ENCODE results near the gene ITGA3.

ITGA3 gene

DNA sequence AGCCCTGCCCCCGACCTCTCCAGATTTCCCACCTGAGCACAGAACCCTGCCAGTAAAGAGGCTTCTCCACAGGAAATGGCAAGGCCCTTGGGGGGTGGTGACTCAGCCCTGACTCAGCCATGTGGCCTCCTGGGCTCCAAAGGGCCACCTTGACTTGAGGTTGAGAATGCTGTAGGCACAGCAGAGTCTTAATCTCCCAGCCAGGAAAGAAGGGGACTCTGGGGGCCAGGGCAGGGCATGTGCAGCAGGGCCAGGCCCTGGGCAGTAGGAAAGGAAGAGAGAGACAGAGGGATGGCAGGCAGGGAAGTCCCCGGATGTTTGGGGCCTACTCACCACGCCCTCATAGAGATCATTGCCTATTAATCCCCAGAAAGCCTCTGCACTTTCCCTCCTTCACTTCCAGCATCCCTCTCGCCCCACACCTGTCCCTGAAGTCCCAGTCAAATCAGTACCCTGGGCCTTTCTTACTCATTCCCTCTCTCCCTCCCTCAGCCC lies 4.8 kb upstream of the ITGA3 start:
- DNase-seq (ENCODE audit: low spot score) = no peak
- in situ Hi-C loops (cut with MboI; ENCODE audit: low pct_unique_long_range_greater_than_20kb, low sequenced_read_pairs, unreplicated experiment) = no loop called here
- TF ChIP-seq, protein P1, sequence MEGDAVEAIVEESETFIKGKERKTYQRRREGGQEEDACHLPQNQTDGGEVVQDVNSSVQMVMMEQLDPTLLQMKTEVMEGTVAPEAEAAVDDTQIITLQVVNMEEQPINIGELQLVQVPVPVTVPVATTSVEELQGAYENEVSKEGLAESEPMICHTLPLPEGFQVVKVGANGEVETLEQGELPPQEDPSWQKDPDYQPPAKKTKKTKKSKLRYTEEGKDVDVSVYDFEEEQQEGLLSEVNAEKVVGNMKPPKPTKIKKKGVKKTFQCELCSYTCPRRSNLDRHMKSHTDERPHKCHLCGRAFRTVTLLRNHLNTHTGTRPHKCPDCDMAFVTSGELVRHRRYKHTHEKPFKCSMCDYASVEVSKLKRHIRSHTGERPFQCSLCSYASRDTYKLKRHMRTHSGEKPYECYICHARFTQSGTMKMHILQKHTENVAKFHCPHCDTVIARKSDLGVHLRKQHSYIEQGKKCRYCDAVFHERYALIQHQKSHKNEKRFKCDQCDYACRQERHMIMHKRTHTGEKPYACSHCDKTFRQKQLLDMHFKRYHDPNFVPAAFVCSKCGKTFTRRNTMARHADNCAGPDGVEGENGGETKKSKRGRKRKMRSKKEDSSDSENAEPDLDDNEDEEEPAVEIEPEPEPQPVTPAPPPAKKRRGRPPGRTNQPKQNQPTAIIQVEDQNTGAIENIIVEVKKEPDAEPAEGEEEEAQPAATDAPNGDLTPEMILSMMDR (IDR thresholded peaks at IDR 0.05; ENCODE audit: extremely low read depth, insufficient read depth, missing control alignments) = no peak

DNA sequence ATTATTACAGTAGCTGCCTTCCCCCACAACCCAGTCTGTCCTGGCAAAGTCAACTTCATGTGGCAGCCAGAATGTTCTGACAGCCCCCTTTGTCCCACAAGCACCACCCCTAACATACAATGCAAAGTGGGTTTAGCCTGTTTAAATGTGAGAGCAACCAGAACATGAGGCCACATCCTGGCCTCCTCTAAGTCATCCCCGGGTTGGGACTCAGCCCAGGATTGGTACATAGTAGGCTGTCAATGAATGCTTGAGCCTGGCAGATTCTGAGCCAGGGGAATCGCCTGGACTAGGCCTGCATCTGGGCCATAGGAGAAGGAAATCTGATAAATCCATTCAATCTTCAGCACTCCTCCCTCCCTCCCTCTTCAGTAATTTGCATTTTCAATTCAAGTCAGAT lies 4.3 kb upstream of the ITGA3 start:
- in situ Hi-C loops (cut with MboI; ENCODE audit: low pct_unique_long_range_greater_than_20kb, low sequenced_read_pairs, unreplicated experiment) = no loop called here
- no peak for DNase-seq (ENCODE audit: low spot score)
- TF ChIP-seq, protein P1 (IDR thresholded peaks at IDR 0.05; ENCODE audit: extremely low read depth, insufficient read depth, missing control alignments) = no peak

- DNase-seq (ENCODE audit: low spot score) = no peak
- TF ChIP-seq, protein P1 (IDR thresholded peaks at IDR 0.05; ENCODE audit: extremely low read depth, insufficient read depth, missing control alignments) = no peak
- in situ Hi-C loops (cut with MboI; ENCODE audit: low pct_unique_long_range_greater_than_20kb, low sequenced_read_pairs, unreplicated experiment) = no loop called here
Observed at GRCh38 chr17:50052241-50052796, 3.6 kb upstream of the ITGA3 start.

GRCh38 chr17:50052822-50053653 lies 2.9 kb upstream of the ITGA3 start:
- TF ChIP-seq, protein P1 (IDR thresholded peaks at IDR 0.05; ENCODE audit: extremely low read depth, insufficient read depth, missing control alignments) = no peak
- DNase-seq (ENCODE audit: low spot score) = no peak
- in situ Hi-C loops (cut with MboI; ENCODE audit: low pct_unique_long_range_greater_than_20kb, low sequenced_read_pairs, unreplicated experiment) = no loop called here

DNA sequence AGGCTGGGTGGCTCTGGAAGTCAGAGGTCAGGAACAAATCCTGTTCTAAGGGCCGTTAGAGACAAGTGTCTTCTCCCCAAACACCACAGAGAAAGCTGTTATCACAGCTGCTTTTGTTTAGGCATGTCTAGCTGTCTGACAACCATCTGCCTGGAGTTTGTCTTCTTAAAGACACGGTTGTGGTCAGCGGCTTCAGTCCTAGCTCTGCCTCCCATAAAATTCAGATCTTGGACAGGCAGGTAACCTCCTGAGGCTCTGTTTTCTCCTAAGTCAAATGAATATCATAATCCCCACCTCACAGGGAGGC lies 2.3 kb upstream of the ITGA3 start:
- TF ChIP-seq, protein P1 (IDR thresholded peaks at IDR 0.05; ENCODE audit: extremely low read depth, insufficient read depth, missing control alignments) = no peak
- in situ Hi-C loops (cut with MboI; ENCODE audit: low pct_unique_long_range_greater_than_20kb, low sequenced_read_pairs, unreplicated experiment) = no loop called here
- DNase-seq (ENCODE audit: low spot score) = no peak

GRCh38 chr17:50055055-50055425 lies 870 bp upstream of the ITGA3 start:
- in situ Hi-C loops (cut with MboI; ENCODE audit: low pct_unique_long_range_greater_than_20kb, low sequenced_read_pairs, unreplicated experiment) = no loop called here
- no peak for DNase-seq (ENCODE audit: low spot score)
- TF ChIP-seq, protein P1 (IDR thresholded peaks at IDR 0.05; ENCODE audit: extremely low read depth, insufficient read depth, missing control alignments) = no peak
